ENCODE results near the gene SCMH1. TPM values are rescaled to one million over a fixed set of nuclear protein-coding genes. Genes with fewer than 3 reads are reported as not detected.

Gene SCMH1
- total and polyA plus RNA-seq, 2 experiments from 2014 or later: 48.1 to 52.3 TPM

DNA sequence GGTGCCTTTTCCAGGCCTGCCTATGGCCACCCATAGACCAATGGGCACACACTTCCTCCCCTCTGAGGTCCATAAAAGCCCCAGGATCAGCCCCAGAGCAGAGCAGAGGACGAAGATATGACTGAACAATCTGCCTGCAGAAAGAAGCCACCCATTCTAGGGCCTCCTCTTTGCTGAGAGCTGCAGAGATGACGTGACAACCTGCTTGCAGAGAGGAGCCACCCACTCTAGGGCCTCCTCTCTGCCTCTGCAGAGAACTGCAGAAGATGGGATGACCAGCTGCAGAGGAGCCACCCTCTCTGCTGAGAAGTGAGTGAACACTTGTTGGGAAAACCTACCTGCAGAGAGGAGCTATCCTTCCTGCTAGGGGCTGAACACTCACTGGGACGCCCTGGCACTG is 79.7 kb downstream of the SCMH1 start:
- no peaks in the 10 kb centered on the region for H3K27me3 ChIP-seq
- H3K4me3 ChIP-seq: no peak overlapping the region
- no peak for DNase-seq (ENCODE audit: low spot score)
- H4K20me1 ChIP-seq (ENCODE audit: insufficient read depth, poor library complexity, severe bottlenecking): no peaks in the 10 kb centered on the region
- no peaks in the 10 kb centered on the region for H3K36me3 ChIP-seq (replicated peaks; ENCODE audit: insufficient read depth, low read depth)
- peaks cover 10% of the 10 kb centered on the region for H3K79me2 ChIP-seq
- no peak overlapping the region for H3K4me2 ChIP-seq
- no peaks in the 10 kb centered on the region for H3K4me1 ChIP-seq (ENCODE audit: insufficient read depth)
- H3K9me2 ChIP-seq (replicated peaks; ENCODE audit: insufficient read depth): no peaks in the 10 kb centered on the region
- no peak overlapping the region for H2AFZ ChIP-seq
- H3K9me3 ChIP-seq (ENCODE audit: low read depth): peaks cover 11% of the 10 kb centered on the region
- H3K27ac ChIP-seq: no peak overlapping the region
- WGBS (ENCODE audit: low lambda C conversion rate, missing lambda C conversion rate): 85% methylated on average over 3 of the region's 3 CpGs
- TF ChIP-seq CTCF (IDR thresholded peaks at IDR 0.05; ENCODE audit: poor library complexity) (no peak), EZH2phosphoT487 (IDR thresholded peaks at IDR 0.05; ENCODE audit: low read depth, severe bottlenecking, unreplicated experiment) (no peak), EZH2 (IDR thresholded peaks at IDR 0.05; ENCODE audit: borderline replicate concordance) (no peak)

DNA sequence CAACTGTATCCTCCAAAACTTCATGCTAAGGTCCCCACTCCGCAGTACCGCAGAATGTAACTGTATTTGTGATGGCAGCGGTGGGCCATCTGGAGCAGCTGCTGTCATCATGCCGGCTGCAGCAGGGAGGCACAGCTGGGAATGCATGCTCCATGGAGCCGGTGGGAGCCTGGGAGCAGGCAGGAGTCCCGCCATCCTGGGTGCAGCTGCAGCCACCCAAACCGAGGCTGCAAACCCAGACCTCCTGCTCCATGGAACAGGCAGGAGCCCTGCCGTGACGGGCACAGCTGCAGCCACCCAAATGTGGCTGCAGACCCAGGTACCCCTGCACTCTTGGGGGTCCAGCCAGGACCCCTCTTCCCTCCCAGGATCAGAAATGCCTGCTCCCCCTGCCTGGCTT is 80.3 kb downstream of the SCMH1 start:
- no peak overlapping the region for H3K4me3 ChIP-seq
- no peaks in the 10 kb centered on the region for H3K4me1 ChIP-seq (ENCODE audit: insufficient read depth)
- H4K20me1 ChIP-seq (ENCODE audit: insufficient read depth, poor library complexity, severe bottlenecking): no peaks in the 10 kb centered on the region
- no peak overlapping the region for H3K27ac ChIP-seq
- no peak for DNase-seq (ENCODE audit: low spot score)
- no peak for TF ChIP-seq EZH2phosphoT487 (IDR thresholded peaks at IDR 0.05; ENCODE audit: low read depth, severe bottlenecking, unreplicated experiment)
- no peak for TF ChIP-seq CTCF (IDR thresholded peaks at IDR 0.05; ENCODE audit: poor library complexity)
- TF ChIP-seq EZH2 (IDR thresholded peaks at IDR 0.05; ENCODE audit: borderline replicate concordance): no peak
- 98% methylated on average over 9 of the region's 9 CpGs for WGBS (ENCODE audit: low lambda C conversion rate, missing lambda C conversion rate)
- H3K36me3 ChIP-seq (replicated peaks; ENCODE audit: insufficient read depth, low read depth): no peaks in the 10 kb centered on the region
- no peaks in the 10 kb centered on the region for H3K27me3 ChIP-seq
- no peak overlapping the region for H3K4me2 ChIP-seq
- H2AFZ ChIP-seq: no peak overlapping the region
- H3K9me2 ChIP-seq (replicated peaks; ENCODE audit: insufficient read depth): no peaks in the 10 kb centered on the region
- H3K79me2 ChIP-seq: peaks cover 7% of the 10 kb centered on the region
- H3K9me3 ChIP-seq (ENCODE audit: low read depth): peaks cover 5% of the 10 kb centered on the region

DNA sequence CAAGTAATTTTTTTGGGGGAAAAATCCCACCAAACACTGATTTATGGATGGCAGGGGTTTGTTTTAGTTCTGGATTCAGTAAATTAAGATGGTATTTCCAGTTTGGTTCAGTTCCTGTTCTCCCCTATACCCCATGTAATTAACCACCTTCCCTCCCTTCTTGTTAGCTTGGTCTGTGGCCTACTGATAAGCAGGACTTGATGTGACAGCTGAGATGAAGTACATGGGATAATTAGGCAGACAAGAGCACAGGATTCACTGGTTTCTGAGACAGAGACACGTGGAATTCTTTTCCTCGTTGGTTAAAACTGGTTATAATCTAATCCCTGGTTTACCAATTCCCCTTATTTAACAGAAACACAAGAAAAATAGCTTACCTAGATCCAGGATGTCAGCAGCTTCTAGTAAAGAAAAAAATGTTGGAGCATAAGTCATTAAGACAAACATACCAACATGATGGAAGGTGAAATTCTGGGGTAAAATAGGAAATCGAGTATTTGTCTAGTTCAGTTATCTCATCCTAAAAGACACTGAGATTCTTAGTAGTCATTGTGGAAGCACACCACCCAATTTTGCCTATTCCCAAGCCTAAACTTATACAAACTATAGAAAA is 81.5 kb downstream of the SCMH1 start:
- H3K9me2 ChIP-seq (replicated peaks; ENCODE audit: insufficient read depth): no peaks in the 10 kb centered on the region
- H3K79me2 ChIP-seq: peaks cover 2% of the 10 kb centered on the region
- H3K4me3 ChIP-seq: no peak overlapping the region
- no peaks in the 10 kb centered on the region for H3K27me3 ChIP-seq
- DNase-seq (ENCODE audit: low spot score): no peak
- TF ChIP-seq EZH2 (IDR thresholded peaks at IDR 0.05; ENCODE audit: borderline replicate concordance) (no peak), EZH2phosphoT487 (IDR thresholded peaks at IDR 0.05; ENCODE audit: low read depth, severe bottlenecking, unreplicated experiment) (no peak), CTCF (IDR thresholded peaks at IDR 0.05; ENCODE audit: poor library complexity) (no peak)
- H3K9me3 ChIP-seq (ENCODE audit: low read depth): no peaks in the 10 kb centered on the region
- no peaks in the 10 kb centered on the region for H4K20me1 ChIP-seq (ENCODE audit: insufficient read depth, poor library complexity, severe bottlenecking)
- H3K36me3 ChIP-seq (replicated peaks; ENCODE audit: insufficient read depth, low read depth): no peaks in the 10 kb centered on the region
- no peaks in the 10 kb centered on the region for H3K4me1 ChIP-seq (ENCODE audit: insufficient read depth)
- 54% methylated on average over 3 of the region's 3 CpGs for WGBS (ENCODE audit: low lambda C conversion rate, missing lambda C conversion rate)
- no peak overlapping the region for H2AFZ ChIP-seq
- H3K4me2 ChIP-seq: no peak overlapping the region
- no peak overlapping the region for H3K27ac ChIP-seq

All from hepatocyte (in vitro differentiated cells).